HuH-7.5 (cell line): ENCODE results near the gene CFAP298.
"Not testable (repeated sequence)": the region's sequence is repeated elsewhere in the genome, so short reads cannot be mapped to it uniquely, and the experiment has no call there.

Experiments used
- DNase-seq: peaks from one replicate; pipeline ENCODE4 v3.0.0; 2011; ENCODE audit warnings: low spot score

Gene CFAP298

DNA sequence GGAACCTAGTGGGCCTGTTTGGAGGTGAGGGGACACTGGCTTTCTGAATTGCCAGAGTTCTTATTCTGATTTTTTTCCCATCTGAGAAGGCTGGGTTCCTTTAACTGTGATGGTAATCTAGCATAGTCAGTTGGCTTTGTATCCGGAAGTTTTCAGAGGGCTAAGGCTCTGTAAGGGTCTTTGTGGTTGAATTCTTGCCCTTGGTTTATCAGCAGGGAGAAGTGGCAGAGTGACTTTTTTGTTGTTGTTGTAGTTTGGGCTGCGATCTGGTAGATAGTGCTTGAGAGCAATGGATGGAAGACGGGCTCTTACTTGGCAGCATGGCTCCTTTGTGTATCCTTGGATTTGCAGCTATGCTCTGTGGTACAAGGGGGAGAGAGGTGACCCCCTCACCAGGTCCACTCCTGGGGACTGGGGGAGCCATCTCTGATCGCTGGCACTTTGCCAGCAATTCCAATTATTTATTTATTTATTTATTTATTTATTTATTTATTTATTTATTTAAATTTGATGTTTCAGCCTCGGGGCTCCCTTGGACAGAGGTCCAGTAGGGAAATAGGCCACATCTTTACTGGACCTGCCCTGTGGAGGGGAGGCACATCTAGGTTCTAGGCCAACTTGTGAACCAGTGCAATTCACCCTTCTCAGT is 45.3 kb downstream of the CFAP298 start:
- no peak for DNase-seq

DNA sequence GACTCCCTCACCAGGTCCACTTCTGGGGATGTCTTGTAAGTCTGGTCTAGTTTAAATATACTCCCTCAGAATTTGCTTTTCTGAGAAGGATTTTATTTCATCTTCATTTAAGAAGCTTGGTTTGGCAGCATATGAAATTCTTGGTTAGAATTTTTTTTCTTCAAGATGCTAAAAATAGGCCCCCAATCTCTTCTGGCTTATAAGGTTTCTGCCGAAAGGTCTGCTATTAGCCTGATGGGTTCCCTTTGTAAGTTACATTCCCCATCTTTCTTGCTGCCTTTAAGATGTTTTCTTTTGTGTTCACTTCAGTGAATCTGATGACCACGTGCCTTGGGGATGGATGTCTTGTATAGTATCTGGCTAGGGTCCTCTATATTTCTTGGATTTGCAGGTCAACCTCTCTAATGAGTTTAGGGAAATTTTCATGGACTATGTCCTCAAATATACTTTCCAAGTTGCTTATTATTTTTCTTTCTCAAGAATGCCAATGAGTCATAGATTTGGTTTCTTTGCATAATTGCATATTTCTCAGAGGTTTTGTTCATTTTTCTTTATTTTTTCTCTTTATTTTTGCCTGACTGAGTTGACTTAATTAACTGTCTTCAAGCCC is 46.2 kb downstream of the CFAP298 start:
- DNase-seq = no peak

DNA sequence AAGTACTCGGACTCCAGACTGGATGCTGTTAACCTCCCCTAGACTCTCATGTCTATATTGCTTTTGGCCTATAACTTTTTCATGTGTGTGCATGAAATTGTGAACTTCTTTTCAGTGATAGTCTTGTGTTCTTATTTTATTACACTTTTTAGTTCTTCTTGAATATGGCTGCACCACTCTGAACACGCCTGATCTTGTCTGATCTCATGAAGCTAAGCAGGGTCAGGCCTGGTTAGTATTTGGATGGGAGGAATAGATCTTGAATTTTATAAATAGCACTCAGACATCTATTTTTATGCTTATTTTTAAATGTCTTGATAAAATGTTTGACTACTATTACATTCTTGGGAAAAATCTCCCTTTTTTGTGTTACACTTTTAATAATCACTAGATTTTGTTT is 49.3 kb downstream of the CFAP298 start:
- DNase-seq = no peak

DNA sequence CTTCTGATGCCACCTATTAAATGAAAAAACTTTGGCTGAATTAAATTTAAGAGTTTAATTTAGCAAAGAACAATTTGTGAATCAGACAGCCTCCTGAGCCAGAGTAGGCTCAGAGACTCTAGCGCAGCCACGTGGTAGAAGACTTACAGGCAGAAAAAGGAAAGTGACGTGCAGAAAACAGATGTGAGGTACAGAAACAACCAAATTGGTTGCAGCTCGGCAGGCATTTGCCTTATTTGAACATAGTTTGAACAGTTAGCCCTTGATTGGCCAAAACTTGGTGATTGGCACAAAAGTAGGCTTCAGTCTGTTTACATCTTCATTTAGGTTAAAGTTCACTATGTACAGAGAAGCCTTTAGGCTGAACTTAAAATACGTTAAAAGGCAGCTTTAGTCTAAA is 49.8 kb downstream of the CFAP298 start:
- no peak for DNase-seq

DNA sequence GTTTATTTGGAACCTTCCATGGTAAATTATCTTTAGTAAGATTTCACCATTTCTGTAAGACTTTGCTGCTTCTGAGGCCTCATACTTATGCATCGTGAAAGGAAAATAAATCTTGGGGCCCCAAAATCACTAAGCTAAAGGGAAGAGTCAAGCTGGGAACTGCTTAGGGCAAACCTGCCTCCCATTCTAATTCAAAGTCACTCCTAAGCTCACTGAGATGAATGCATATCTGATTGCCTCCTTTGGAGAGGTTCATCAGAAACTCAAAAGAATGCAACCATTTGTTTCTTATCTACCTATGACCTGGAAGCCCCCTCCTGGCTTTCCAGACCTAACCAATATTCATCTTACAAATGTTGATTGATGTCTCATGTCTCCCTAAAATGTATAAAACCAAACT is 50.7 kb downstream of the CFAP298 start:
- DNase-seq = not testable (repeated sequence)

DNA sequence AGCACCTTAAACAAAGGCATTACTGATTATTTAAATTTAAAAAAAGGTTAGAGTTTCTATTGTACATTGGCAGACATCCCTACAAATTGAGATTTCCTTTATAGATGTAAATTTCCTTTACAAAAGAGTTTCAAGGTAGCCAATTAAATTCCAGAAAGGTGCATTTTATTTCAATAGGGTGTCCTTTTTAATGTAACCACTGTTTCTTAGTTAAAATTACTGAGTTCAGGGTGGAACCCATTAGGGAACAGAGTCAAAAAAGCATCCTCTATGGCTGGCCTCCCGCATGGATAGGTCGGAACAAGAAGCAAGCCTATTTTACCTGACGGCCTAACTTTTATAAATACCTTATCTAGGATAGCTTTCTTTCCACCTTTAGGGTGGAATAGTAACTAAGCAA is 51.3 kb downstream of the CFAP298 start:
- no peak for DNase-seq

DNA sequence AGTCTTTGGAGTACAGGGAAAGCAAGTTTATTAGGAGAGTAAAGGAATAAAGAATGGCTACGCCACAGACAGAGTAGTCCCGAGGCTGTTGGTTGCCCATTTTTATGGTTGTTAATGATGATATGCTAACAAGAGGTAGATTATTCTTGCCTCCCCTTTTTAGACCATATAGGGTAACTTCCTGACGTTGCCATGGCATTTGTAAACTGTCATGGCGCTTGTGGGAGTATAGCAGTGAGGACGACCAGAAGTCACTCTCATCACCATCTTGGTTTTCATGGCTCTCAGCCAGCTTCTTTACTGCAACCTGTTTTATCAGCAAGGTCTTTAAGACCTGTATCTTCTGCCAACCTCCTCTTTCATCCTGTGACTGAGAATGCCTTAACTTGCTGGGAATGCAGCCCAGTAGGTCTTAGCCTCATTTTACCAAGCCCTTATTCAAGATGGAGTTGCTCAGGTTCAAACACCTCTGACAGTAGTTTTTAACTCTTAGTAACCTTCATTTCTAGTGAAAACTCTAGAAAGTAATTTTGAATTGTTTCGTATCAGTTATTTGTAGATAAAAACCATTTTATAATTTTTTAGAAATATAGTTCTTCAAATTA is 53.1 kb downstream of the CFAP298 start:
- DNase-seq = no peak

DNA sequence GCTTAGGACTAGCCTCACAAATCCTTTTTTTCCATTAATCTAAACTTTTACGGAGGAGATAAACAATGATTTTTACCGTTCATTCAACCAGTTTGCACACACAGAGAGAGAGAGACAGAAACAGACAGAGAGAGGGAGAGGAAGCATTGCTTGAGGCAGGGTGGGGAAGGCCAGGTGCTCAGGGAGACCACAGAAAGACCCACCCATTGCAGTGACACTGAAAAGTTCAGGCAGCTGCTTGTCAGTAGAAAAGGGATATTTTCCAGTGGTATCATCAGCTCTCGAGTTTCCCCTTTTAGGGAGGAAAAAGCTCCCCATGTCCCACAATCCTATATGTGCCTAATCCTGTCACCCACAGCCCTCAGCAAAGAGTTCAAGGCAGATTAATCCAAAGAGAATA is 54.1 kb downstream of the CFAP298 start:
- DNase-seq = no peak

DNA sequence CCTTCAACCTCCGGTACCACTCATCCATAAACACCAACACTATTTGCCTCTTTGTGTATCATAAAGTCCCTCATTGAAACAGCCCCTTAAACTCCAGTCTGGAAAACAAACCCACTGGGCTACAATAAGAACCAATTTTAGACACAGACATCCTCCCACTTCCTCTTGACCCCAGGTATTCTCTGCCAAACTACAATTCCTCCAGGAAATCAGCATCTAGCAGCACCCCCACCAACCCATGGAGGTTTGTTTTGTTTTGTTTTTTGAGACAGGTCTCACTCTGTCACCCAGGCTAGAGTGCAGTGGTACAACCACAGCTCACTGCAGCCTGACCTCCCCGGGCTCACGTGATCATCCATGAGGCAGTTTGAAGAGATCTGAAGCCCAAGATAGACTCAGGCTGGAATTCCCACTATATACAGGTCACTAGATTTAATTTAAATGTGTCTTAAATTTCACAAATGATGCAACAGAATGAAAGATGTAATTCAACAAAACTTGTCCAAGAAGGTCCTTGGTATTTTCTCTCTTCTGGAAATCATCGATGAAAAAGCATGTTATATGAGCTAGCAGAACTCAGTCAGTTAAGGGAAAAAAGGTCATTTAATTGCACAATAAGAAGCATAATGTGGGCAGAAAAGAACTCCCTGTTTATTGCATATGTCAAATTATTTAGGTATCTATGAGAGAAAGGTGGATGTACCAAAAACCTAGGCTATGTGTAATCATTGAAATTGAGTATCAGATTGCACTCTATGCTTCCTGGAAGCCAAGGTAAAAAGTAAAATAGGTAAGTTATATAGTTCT is 57.1 kb downstream of the CFAP298 start:
- DNase-seq = no peak

DNA sequence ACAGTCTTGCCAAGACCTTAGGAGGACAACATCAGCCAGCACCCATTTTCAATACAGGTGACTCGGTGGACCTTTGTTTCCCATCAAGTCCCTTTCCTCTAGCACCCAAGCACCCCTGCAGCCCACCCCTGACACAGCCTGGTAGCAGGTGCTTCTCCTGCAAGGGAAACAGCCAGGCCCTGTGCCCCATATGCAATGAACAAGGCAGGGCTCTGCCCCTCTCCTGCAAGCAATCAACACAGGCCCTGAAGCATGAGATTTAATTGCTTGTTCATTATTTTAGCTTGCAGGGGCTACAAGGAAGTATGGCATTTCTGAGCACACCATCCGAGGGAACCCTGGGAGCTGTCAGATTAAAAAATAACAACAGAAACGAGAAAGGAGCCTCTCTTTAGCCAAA is 62.3 kb downstream of the CFAP298 start:
- no peak for DNase-seq

DNA sequence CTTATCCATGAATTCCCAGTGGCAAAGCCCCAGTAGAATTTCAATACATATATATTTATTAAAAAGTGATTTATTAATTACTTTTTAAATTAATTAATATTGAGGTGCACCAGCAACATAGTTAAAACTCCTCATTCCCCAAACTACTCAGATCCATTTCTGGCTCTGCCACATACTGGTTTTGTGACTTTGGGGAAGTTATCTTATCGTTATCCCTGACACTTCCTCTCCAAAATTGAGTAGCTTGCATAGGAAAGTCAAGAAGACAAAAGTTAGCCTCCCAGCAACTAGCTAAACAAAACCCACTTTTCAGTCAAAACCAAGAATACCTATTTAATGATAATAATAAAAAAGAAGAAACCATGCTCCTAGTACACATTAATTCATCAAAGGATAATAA is 62.7 kb downstream of the CFAP298 start:
- DNase-seq = no peak
